DOHH2 (cell line): ENCODE data around the gene ARFGEF3.

ENCODE experiments used
- EZH2phosphoT487 ChIP-seq: fragments of 200-600 bp; sonication (generic); IDR thresholded peaks from 2 replicates; pipeline ENCODE4 v1.6.1; 2017; ENCODE audit warnings: borderline replicate concordance, mild to moderate bottlenecking, antibody characterized with exemption, low read length, moderate library complexity, mixed read lengths
- TF ChIP-seq, protein P1 (sequence below): fragments of 200-600 bp; sonication (generic); IDR thresholded peaks from one replicate; pipeline ENCODE4 v1.5.1; 2014; ENCODE audit warnings: antibody characterized with exemption, mild to moderate bottlenecking, low read depth, low read length; ENCODE audit not compliant: poor library complexity, severe bottlenecking

- TF ChIP-seq, protein P1, sequence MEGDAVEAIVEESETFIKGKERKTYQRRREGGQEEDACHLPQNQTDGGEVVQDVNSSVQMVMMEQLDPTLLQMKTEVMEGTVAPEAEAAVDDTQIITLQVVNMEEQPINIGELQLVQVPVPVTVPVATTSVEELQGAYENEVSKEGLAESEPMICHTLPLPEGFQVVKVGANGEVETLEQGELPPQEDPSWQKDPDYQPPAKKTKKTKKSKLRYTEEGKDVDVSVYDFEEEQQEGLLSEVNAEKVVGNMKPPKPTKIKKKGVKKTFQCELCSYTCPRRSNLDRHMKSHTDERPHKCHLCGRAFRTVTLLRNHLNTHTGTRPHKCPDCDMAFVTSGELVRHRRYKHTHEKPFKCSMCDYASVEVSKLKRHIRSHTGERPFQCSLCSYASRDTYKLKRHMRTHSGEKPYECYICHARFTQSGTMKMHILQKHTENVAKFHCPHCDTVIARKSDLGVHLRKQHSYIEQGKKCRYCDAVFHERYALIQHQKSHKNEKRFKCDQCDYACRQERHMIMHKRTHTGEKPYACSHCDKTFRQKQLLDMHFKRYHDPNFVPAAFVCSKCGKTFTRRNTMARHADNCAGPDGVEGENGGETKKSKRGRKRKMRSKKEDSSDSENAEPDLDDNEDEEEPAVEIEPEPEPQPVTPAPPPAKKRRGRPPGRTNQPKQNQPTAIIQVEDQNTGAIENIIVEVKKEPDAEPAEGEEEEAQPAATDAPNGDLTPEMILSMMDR, result no peak
- TF ChIP-seq EZH2phosphoT487, result no peak
These were observed 45.1 kb upstream of the ARFGEF3 start for GRCh38 chr6:138116661-138116999.
